Testis (tissue), 3 donors: ENCODE data around the gene SREBF2. TPM values are rescaled to one million over a fixed set of nuclear protein-coding genes. Genes with fewer than 3 reads are reported as not detected.

Source experiments
- DNase-seq: peaks from one replicate; pipeline ENCODE4 v3.0.0-alpha.2; 2019
- H3K27ac ChIP-seq, 2 donors: fragments of 200-600 bp; sonication (generic); one replicate each; pipeline ENCODE4 v1.5.1; 2019
- H3K27me3 ChIP-seq: fragments of 200-600 bp; sonication (generic); one replicate; pipeline ENCODE4 v1.5.1; 2019
- H3K36me3 ChIP-seq: fragments of 200-600 bp; sonication (generic); one replicate; pipeline ENCODE4 v1.5.1; 2017; ENCODE audit warnings: low read depth; ENCODE audit errors: missing control alignments
- H3K4me1 ChIP-seq: fragments of 200-600 bp; sonication (generic); one replicate; pipeline ENCODE4 v1.5.1; 2019
- H3K4me3 ChIP-seq, 2 donors: fragments of 200-600 bp; sonication (generic); one replicate each; pipeline ENCODE4 v1.5.1; 2017 to 2019
- H3K9me3 ChIP-seq: fragments of 200-600 bp; sonication (generic); one replicate; pipeline ENCODE4 v1.5.1; 2017
- POLR2A ChIP-seq: fragments of 450-650 bp; IDR thresholded peaks from one replicate; pipeline ENCODE4 v1.6.1; 2017; ENCODE audit warnings: antibody characterized with exemption, mild to moderate bottlenecking, moderate library complexity
- WGBS, 2 donors: methylation state at CpG; one replicate each; pipeline ENCODE4 v1.1.5; 2018; 5-methylcytosine and 5-hydroxymethylcytosine counted together
- intact Hi-C: fragments of 100-400 bp; cut with DNase I; formaldehyde crosslinking; loops from one replicate; pipeline ENCODE4 v1.15.1; 2023; ENCODE audit warnings: low total_unique reads
- polyA plus RNA-seq: library from polyadenylated mRNA; stranded (reverse); fragments of 350-450 nt; fragmentation: Illumina TruSeq; extraction: RNeasy Lipid Tissue Mini Kit (QIAGEN cat#74804); gene quantifications from one replicate; pipeline ENCODE4 v1.2.3, GENCODE V29; 2014; ENCODE audit warnings: low read depth, low replicate concordance; ENCODE audit not compliant: insufficient read depth
- total RNA-seq, 2 donors: library from RNA; depleted of rRNA; stranded (reverse); fragments of >200 nt; gene quantifications; one replicate each; pipeline ENCODE4 v1.2.3, GENCODE V29; 2016
- TF ChIP-seq, protein P1 (sequence below), 3 experiments: fragments of 450-650 bp in 2 of 3; fragments of 200-600 bp in 1 of 3; sonication (generic) in 1 of 3; IDR thresholded peaks; one replicate each; pipeline ENCODE4 v1.5.1; 2016 to 2019; ENCODE audit warnings: antibody characterized with exemption in 3 of 3, mild to moderate bottlenecking in 2 of 3, moderate library complexity in 1 of 3

Gene SREBF2
- total and polyA plus RNA-seq, 3 donors from 2014 or later, result 59.7 to 119 (median 79.8) TPM

DNA sequence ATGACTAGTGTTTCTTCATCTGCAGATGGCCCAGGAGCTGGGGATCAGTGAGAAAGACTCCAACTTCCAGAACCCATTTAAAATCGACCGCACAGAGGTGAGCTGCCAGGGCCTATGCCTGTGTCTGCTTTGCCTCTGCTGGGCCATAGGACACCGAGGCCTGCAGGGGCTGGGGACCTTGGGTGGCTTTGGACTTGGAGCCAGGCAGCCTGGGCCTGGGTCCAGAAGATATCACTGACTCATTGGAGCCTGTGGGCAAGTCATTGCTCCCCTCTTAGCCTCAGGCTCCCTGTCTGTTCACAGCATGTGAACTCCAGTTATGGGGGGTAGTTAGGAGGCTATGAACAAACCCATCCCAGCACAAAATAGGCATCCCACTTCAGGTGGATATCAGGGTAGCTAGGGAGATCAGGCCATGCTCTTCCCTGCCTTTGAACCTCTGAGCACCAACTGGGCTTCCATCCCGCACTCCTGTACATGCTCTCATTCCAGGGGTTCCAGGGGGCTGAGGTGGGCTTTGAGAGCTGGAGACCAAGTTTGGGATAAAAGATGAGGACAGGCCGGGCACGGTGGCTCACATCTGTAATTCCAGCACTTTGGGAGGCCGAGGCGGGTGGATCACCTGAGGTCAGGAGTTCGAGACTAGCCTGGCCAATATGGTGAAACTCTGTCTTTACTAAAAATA lies 19.0 kb upstream of the SREBF2 start:
- no peaks in the 10 kb centered on the region for H3K4me1 ChIP-seq
- no peaks in the 10 kb centered on the region for H3K27me3 ChIP-seq
- WGBS, 2 donors, result 97% methylated on average over 9 of the region's 9 CpGs
- H3K9me3 ChIP-seq, result no peaks in the 10 kb centered on the region
- intact Hi-C loops, result no loop called here
- no peak overlapping the region for H3K4me3 ChIP-seq
- no peak overlapping the region for H3K27ac ChIP-seq
- DNase-seq, result no peak
- TF ChIP-seq POLR2A, result no peak
- TF ChIP-seq, protein P1, sequence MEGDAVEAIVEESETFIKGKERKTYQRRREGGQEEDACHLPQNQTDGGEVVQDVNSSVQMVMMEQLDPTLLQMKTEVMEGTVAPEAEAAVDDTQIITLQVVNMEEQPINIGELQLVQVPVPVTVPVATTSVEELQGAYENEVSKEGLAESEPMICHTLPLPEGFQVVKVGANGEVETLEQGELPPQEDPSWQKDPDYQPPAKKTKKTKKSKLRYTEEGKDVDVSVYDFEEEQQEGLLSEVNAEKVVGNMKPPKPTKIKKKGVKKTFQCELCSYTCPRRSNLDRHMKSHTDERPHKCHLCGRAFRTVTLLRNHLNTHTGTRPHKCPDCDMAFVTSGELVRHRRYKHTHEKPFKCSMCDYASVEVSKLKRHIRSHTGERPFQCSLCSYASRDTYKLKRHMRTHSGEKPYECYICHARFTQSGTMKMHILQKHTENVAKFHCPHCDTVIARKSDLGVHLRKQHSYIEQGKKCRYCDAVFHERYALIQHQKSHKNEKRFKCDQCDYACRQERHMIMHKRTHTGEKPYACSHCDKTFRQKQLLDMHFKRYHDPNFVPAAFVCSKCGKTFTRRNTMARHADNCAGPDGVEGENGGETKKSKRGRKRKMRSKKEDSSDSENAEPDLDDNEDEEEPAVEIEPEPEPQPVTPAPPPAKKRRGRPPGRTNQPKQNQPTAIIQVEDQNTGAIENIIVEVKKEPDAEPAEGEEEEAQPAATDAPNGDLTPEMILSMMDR (IDR thresholded peaks at IDR 0.05), result no peak
- no peaks in the 10 kb centered on the region for H3K36me3 ChIP-seq

DNA sequence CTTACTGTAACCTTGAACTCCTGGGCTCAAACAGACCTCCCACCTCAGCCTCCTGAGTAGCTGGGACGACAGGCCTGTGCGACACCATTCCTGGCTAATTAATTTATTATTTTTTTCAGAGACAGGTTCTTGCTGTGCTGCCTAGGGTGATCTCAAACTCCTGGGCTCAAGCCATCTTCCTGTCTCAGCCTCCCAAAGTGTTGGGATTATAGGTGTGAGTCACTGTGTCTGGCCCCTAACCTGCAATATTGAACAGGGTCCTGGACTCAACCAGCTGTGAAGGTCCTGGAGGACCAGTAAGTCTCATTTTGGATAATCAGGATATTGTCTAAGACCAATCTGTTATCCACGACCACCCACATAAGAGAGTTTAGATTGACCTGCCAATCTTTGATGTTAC lies 17.2 kb upstream of the SREBF2 start:
- Histone ChIP-seq H3K27ac (no peak overlapping the region), H3K9me3 (no peaks in the 10 kb centered on the region), H3K27me3 (no peaks in the 10 kb centered on the region), H3K36me3 (no peaks in the 10 kb centered on the region), H3K4me1 (no peaks in the 10 kb centered on the region), H3K4me3 (no peak overlapping the region)
- no peak for DNase-seq
- 87 to 92% methylated on average over 3 of the region's 3 CpGs for WGBS, 2 donors
- TF ChIP-seq POLR2A, result no peak
- TF ChIP-seq, protein P1 (IDR thresholded peaks at IDR 0.05), result no peak
- intact Hi-C loops, result no loop called here

DNA sequence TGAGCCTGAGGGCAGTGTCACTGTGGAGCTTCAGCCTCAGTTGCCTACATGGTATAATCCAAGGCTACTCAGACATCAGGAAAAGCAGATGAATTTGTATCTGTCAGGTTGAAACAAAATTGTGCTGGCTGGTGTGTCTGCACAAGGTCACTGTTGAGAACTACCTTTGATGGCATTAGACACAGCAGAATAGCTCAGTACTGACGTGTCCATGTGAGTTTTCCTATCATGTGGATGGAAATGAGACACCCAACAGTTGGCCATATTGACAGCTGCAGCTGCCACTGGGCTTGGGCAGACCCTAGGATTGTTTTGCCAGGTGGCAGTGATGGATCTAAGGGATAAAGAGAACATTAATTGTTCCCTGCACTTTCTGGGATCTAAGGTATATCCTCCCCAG lies 16.7 kb upstream of the SREBF2 start:
- DNase-seq, result no peak
- Histone ChIP-seq H3K36me3 (no peaks in the 10 kb centered on the region), H3K27me3 (no peaks in the 10 kb centered on the region), H3K4me1 (no peaks in the 10 kb centered on the region), H3K9me3 (no peaks in the 10 kb centered on the region), H3K27ac (no peak overlapping the region), H3K4me3 (no peak overlapping the region)
- TF ChIP-seq, protein P1 (IDR thresholded peaks at IDR 0.05), result no peak
- no peak for TF ChIP-seq POLR2A
- intact Hi-C loops, result no loop called here
- WGBS, 2 donors, result 86 to 100% methylated on average over 1 of the region's 1 CpG

DNA sequence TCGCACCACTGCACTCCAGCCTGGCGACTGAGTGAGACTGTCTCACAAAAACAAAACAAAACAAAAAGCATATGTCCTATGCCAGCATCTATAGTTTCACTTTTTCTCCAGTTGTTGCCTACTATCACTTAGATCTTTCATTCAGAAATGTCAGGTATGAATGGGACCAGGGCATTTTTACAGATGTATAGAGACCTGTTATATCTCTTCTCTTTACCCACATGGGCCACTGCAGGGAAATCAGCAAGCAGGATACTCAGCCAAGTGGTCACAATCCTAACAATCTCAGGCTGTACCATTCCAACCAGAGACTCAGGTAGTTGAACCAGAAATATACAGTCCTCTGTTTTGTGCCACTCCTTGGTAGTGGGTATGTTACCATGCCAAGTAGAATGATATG lies 16.0 kb upstream of the SREBF2 start:
- no peak for DNase-seq
- Histone ChIP-seq H3K4me3 (no peak overlapping the region), H3K4me1 (no peaks in the 10 kb centered on the region), H3K27ac (no peak overlapping the region), H3K27me3 (no peaks in the 10 kb centered on the region), H3K36me3 (no peaks in the 10 kb centered on the region), H3K9me3 (no peaks in the 10 kb centered on the region)
- no peak for TF ChIP-seq POLR2A
- TF ChIP-seq, protein P1 (IDR thresholded peaks at IDR 0.05), result no peak
- 95 to 96% methylated on average over 2 of the region's 2 CpGs for WGBS, 2 donors
- intact Hi-C loops, result no loop called here

DNA sequence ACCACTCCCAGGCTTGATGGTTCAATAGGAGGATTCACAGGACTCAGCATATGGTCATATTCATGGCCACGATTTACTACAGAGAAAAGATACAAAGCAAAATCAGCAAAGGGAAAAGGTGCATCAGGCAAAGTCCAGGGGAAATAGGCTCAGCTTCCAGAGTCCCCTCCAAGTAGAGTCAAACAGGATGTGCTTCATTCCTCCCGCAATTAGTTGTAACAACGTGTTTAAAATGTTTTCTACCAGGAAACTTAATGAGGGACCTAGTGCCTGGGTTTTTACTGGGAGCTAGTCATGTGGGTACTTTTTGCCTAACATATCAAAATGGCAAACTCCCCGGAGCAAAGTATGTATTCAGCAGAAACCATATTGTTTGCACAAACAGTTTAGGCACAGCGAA lies 14.9 kb upstream of the SREBF2 start:
- intact Hi-C loops, result no loop called here
- WGBS, 2 donors, result 71 to 77% methylated on average over 5 of the region's 5 CpGs
- H3K36me3 ChIP-seq, result no peaks in the 10 kb centered on the region

More for the DNA sequence above, 14.9 kb upstream of the SREBF2 start:
- no peak for DNase-seq
- H3K9me3 ChIP-seq, result no peaks in the 10 kb centered on the region
- H3K4me1 ChIP-seq, result no peaks in the 10 kb centered on the region
- no peak overlapping the region for H3K27ac ChIP-seq
- TF ChIP-seq POLR2A, result no peak
- TF ChIP-seq, protein P1 (IDR thresholded peaks at IDR 0.05), result no peak
- no peak overlapping the region for H3K4me3 ChIP-seq
- no peaks in the 10 kb centered on the region for H3K27me3 ChIP-seq
